Endothelial cell of umbilical vein (primary cell): ENCODE results near the gene KCNAB2. TPM values are rescaled to one million over a fixed set of nuclear protein-coding genes. Genes with fewer than 3 reads are reported as not detected.

ENCODE experiments used
- BruUV-seq: library from RNA; stranded (reverse); fragments of 400-500 nt; replicated peaks from 2 replicates; lab custom pipeline; 2021; lab: Mats Ljungman, UMichigan
- CTCF ChIA-PET: fragments of 300-600, 350-600 bp; sonication (Branson Sonifier 250); formaldehyde crosslinking; loops from one replicate; lab custom pipeline; 2021; ENCODE audit warnings: antibody characterized with exemption, inconsistent platforms; lab: Charles Lee
- POLR2A ChIA-PET: fragments of 300-600, 350-600 bp; sonication (Branson Sonifier 250); formaldehyde crosslinking; loops from one replicate; lab custom pipeline; 2021; ENCODE audit warnings: antibody characterized with exemption, inconsistent platforms; lab: Charles Lee
- DNase-seq: peaks from one replicate; pipeline ENCODE4 v3.0.0-alpha.2; 2011; ENCODE audit warnings: low read depth, low spot score
- FAIRE-seq: peaks from 2 replicates; lab custom pipeline; 2011; peaks lifted over from hg19 to GRCh38; lab: Jason Lieb, UNC
- H2AFZ ChIP-seq: 2 replicates; pipeline ENCODE4 v1.6.0; 2012; ENCODE audit warnings: low read depth, low read length, control low read depth, inconsistent platforms
- H3K27ac ChIP-seq: 2 replicates; pipeline ENCODE4 v1.5.1; 2011; ENCODE audit warnings: low read depth, mild to moderate bottlenecking, control low read depth, low read length, moderate library complexity; ENCODE audit not compliant: insufficient read depth
- H3K27me3 ChIP-seq, 2 experiments: 2 replicates each; pipeline versions ENCODE4 v1.6.0 to v1.6.1; 2011; ENCODE audit warnings: low read length in 2 of 2, mixed read lengths in 1 of 2; ENCODE audit not compliant: control insufficient read depth in 2 of 2, insufficient read depth in 2 of 2
- H3K36me3 ChIP-seq, 2 experiments: 2 replicates in 1 of 2; 3 replicates in 1 of 2; pipeline ENCODE4 v1.5.1; 2011; ENCODE audit warnings: low read length in 2 of 2, mild to moderate bottlenecking in 1 of 2, moderate library complexity in 1 of 2; ENCODE audit not compliant: control insufficient read depth in 2 of 2, insufficient read depth in 2 of 2; ENCODE audit errors: extremely low read depth in 1 of 2
- H3K4me1 ChIP-seq: 3 replicates; pipeline ENCODE4 v1.5.1; 2011; ENCODE audit warnings: mild to moderate bottlenecking, low read length; ENCODE audit not compliant: control insufficient read depth, insufficient read depth; ENCODE audit errors: extremely low read depth
- H3K4me2 ChIP-seq: 2 replicates; pipeline ENCODE4 v1.6.1; 2011; ENCODE audit warnings: low read length, control low read depth, mixed read lengths; ENCODE audit not compliant: insufficient read depth
- H3K4me3 ChIP-seq, 3 experiments: fragments of 200-600 bp in 1 of 3; sonication (generic), shearing (Covaris generic) in 1 of 3; replicated peaks in 1 of 3; 2 replicates each; pipeline ENCODE4 v1.5.1; 2011 to 2016; ENCODE audit warnings: control low read depth in 3 of 3, low read length in 3 of 3, mild to moderate bottlenecking in 2 of 3, inconsistent platforms in 1 of 3, low read depth in 1 of 3, moderate library complexity in 1 of 3; ENCODE audit not compliant: insufficient read depth in 1 of 3
- H3K79me2 ChIP-seq: 2 replicates; pipeline ENCODE4 v1.6.0; 2012; ENCODE audit warnings: low read length, inconsistent platforms; ENCODE audit not compliant: control insufficient read depth, insufficient read depth
- H3K9ac ChIP-seq: replicated peaks from 2 replicates; pipeline ENCODE3; 2011; ENCODE audit warnings: low read length, control low read depth; ENCODE audit not compliant: insufficient read depth; ENCODE audit errors: extremely low read depth
- H3K9me1 ChIP-seq: replicated peaks from 3 replicates; pipeline ENCODE4 v1.6.0; 2011; ENCODE audit warnings: mild to moderate bottlenecking, low read length; ENCODE audit not compliant: control insufficient read depth, insufficient read depth; ENCODE audit errors: extremely low read depth
- H3K9me3 ChIP-seq: replicated peaks from 2 replicates; pipeline ENCODE4 v1.5.1; 2012; ENCODE audit warnings: low read length, inconsistent platforms; ENCODE audit not compliant: control insufficient read depth, insufficient read depth
- H4K20me1 ChIP-seq: replicated peaks from 2 replicates; pipeline ENCODE3; 2011; ENCODE audit warnings: mild to moderate bottlenecking, low read length; ENCODE audit not compliant: control insufficient read depth, insufficient read depth; ENCODE audit errors: extremely low read depth
- EZH2 ChIP-seq: IDR thresholded peaks from 2 replicates; pipeline ENCODE4 v1.6.1; 2012; ENCODE audit warnings: borderline replicate concordance, low read depth, mild to moderate bottlenecking, moderate library complexity, low read length, inconsistent platforms; ENCODE audit not compliant: severe bottlenecking
- FOS ChIP-seq: IDR thresholded peaks from 2 replicates; pipeline ENCODE4 v1.6.1; 2011; ENCODE audit warnings: mild to moderate bottlenecking, low read length, moderate library complexity, borderline replicate concordance; ENCODE audit not compliant: insufficient read depth
- GATA2 ChIP-seq: IDR thresholded peaks from 2 replicates; pipeline ENCODE4 v1.7.0; 2011; ENCODE audit warnings: low read depth, mild to moderate bottlenecking, moderate library complexity, mixed read lengths, low read length; ENCODE audit not compliant: insufficient read length, insufficient read depth
- JUN ChIP-seq: IDR thresholded peaks from 2 replicates; pipeline ENCODE4 v1.6.1; 2011; ENCODE audit warnings: borderline replicate concordance, low read depth; ENCODE audit not compliant: insufficient read length, insufficient read depth
- MYC ChIP-seq: IDR thresholded peaks from one replicate; pipeline ENCODE4 v1.6.1; 2011; ENCODE audit warnings: mild to moderate bottlenecking, low read depth, low read length
- POLR2A ChIP-seq: IDR thresholded peaks from 2 replicates; pipeline ENCODE4 v1.6.1; 2012; ENCODE audit warnings: low read depth, mild to moderate bottlenecking, control low read depth, low read length
- POLR2AphosphoS5 ChIP-seq: IDR thresholded peaks from 2 replicates; pipeline ENCODE4 v1.6.1; 2012; ENCODE audit warnings: low read depth, mild to moderate bottlenecking, control low read depth, low read length, moderate library complexity; ENCODE audit not compliant: insufficient read depth
- dilution Hi-C: fragments of 300-500 bp; cut with MboI; formaldehyde crosslinking; loops from one replicate; pipeline ENCODE4 v1.15.0; 2019; ENCODE audit warnings: low sequenced_read_pairs; ENCODE audit not compliant: extremely low pct_ligation_motif_present
- intact Hi-C: fragments of 100-400 bp; cut with micrococcal nuclease; formaldehyde crosslinking; loops from one replicate; pipeline ENCODE4 v1.10.0; 2022
- polyA plus RNA-seq, 4 experiments: library from polyadenylated mRNA; depleted of rRNA in 3 of 4; stranded (reverse) in 3 of 4; unstranded in 1 of 4; fragments of >200 nt; gene quantifications; 2 replicates each; pipeline versions ENCODE4 v1.2.1 to v1.2.3, GENCODE V29; 2011 to 2012; ENCODE audit warnings: missing spikeins in 1 of 4
- total RNA-seq: library from RNA; stranded (reverse); gene quantifications from 2 replicates; pipeline ENCODE4 v1.2.3, GENCODE V29; 2021
- TF ChIP-seq, protein P1 (sequence below): IDR thresholded peaks from 2 replicates; pipeline ENCODE4 v1.6.1; 2011; ENCODE audit not compliant: insufficient read depth, insufficient read length
- TF ChIP-seq, protein P2 (sequence below), 2 donors: IDR thresholded peaks; 1 replicate in 1 of 2; 2 replicates in 1 of 2; pipeline ENCODE4 v1.5.1; 2011; ENCODE audit warnings: low read length in 2 of 2, mild to moderate bottlenecking in 2 of 2, moderate library complexity in 2 of 2, control low read depth in 1 of 2, inconsistent platforms in 1 of 2, low read depth in 1 of 2; ENCODE audit not compliant: insufficient read depth in 1 of 2; ENCODE audit errors: extremely low read depth in 1 of 2

KCNAB2 gene
- total and polyA plus RNA-seq, 2 donors (not counting 3 experiments of a cell fraction or from before 2014, with no cell fraction given), result 2.4 to 3.8 TPM

DNA sequence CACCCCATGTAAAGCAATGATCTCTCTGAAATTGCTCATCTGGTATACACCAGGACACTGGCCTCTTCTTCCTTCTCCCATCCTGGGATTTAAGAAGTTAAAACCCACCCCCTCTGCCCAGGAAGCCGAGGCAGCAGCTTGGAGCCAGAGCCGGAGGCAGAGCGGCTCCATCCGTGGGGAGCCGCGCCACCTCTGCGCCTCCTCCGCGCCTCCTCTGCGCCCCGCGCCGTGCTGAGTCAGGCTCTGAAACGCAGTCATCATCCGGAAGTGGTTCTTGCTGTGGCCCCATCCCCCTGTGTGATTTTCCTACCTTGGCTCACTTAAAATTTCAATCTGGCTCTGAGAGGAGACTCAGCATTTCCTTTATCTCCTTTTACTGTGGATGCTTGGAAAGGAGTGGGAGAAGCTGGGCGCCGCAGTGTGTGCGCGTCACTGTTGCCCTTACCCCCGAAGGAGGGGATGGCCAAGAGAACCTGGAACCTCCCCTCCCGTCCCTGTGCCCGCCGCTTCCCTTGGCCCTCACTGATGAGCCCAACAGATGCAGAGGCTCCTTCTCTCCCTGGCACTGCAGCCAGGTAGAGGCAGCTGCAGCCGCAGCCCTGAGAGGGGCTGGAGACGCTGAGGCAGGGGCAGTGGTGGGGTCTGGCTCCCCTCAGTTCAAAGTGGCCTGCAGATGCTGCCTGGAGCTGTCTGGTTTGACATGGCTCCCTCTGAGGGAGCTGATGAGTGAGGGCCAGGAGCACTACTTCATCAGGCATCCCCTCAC, 38.2 kb upstream of the KCNAB2 start:
- H3K27me3 ChIP-seq, result no peaks in the 10 kb centered on the region
- no TSS peak for BruUV-seq
- DNase-seq, result no peak
- H3K4me2 ChIP-seq, result no peak overlapping the region
- no peaks in the 10 kb centered on the region for H3K79me2 ChIP-seq
- H3K4me3 ChIP-seq, result no peak overlapping the region
- H3K27ac ChIP-seq, result no peak overlapping the region
- no peak for FAIRE-seq
- ChIA-PET POLR2A (no interaction called here), CTCF (no interaction called here)
- no peaks in the 10 kb centered on the region for H3K9me3 ChIP-seq
- H3K4me1 ChIP-seq, result no peaks in the 10 kb centered on the region
- dilution Hi-C loops, result no loop called here
- H3K9me1 ChIP-seq, result no peaks in the 10 kb centered on the region
- no peaks in the 10 kb centered on the region for H4K20me1 ChIP-seq
- TF ChIP-seq POLR2A (no peak), FOS (no peak), POLR2AphosphoS5 (no peak), GATA2 (no peak), MYC (no peak), JUN (no peak), EZH2 (no peak)
- TF ChIP-seq, protein P1, sequence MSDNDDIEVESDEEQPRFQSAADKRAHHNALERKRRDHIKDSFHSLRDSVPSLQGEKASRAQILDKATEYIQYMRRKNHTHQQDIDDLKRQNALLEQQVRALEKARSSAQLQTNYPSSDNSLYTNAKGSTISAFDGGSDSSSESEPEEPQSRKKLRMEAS, result no peak
- TF ChIP-seq, protein P2, sequence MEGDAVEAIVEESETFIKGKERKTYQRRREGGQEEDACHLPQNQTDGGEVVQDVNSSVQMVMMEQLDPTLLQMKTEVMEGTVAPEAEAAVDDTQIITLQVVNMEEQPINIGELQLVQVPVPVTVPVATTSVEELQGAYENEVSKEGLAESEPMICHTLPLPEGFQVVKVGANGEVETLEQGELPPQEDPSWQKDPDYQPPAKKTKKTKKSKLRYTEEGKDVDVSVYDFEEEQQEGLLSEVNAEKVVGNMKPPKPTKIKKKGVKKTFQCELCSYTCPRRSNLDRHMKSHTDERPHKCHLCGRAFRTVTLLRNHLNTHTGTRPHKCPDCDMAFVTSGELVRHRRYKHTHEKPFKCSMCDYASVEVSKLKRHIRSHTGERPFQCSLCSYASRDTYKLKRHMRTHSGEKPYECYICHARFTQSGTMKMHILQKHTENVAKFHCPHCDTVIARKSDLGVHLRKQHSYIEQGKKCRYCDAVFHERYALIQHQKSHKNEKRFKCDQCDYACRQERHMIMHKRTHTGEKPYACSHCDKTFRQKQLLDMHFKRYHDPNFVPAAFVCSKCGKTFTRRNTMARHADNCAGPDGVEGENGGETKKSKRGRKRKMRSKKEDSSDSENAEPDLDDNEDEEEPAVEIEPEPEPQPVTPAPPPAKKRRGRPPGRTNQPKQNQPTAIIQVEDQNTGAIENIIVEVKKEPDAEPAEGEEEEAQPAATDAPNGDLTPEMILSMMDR (IDR thresholded peaks at IDR 0.05; ENCODE audit: extremely low read depth in 1 of 2, insufficient read depth in 1 of 2, low read depth in 1 of 2, low read length in 2 of 2), result no peak
- no peaks in the 10 kb centered on the region for H3K36me3 ChIP-seq
- H2AFZ ChIP-seq, result no peak overlapping the region
- intact Hi-C loops, result no loop called here
- no peak overlapping the region for H3K9ac ChIP-seq
